Activated naive CD8-positive, alpha-beta T cell treated with anti-CD3 and anti-CD28 coated beads, Interleukin-2, amount 50 U/mL, for 16 hours (primary cell): ENCODE measurements around the gene LELP1.
"Not testable (repeated sequence)": the region's sequence is repeated elsewhere in the genome, so short reads cannot be mapped to it uniquely, and the experiment has no call there.

Experiments
- DNase-seq: peaks from one replicate; pipeline ENCODE4 v3.0.0-alpha.2; 2020; ENCODE audit warnings: low read depth, low spot score

LELP1 gene

DNA sequence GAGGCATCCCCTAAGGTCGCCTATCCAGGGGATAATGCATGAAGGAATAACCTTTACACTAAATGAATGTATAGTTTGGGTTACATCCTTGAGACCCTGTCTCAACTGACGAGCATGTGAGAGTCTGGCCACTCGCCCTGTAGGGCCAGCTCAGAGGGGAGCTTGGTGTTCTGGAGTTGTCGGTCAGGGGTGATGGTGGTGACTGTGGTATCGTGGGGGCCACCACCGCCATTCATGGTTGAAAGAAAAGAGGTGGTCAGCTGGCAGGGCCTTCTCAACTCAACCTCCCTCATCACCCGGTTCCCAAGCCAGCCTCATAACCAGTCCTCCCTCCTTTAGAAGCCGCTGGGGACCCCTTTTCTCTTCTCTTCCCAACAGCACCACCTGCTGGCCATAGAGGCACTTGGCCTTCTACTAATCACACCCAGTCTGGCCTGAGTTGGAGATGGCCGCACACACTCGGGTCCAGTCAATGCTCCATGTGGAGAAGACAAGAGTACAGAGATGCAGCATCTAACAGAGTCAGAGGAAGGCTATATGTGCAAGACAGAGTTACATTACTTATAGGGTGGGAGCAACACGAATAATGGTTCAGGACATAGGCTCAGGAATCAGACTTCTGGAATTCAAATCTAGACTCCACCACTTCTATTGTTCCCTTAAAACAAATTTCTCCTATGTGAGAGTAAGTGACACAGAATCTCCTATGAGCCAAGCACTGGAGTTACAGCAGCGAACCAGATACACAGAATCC lies 26.0 kb downstream of the LELP1 start:
- DNase-seq, result not testable (repeated sequence)

DNA sequence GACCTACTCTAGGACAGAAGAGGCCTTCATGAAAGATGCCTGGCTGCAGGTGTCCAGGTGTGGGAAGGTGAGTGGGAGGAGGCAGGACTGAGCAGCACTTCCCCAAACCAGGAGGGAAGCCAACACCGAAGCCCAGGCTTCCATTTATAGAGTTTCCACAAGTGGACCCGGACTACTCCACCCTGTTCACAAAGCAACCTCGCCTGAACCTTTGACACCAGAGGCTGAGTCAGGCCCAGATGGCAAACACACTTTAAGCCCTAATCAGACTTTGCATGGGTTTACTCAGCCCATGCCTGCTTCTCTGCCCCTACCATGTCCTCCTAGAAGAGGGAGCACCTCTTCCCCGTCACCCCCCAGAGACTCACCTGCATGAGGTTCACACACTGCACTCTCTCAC lies 28.1 kb downstream of the LELP1 start:
- DNase-seq, result no peak

DNA sequence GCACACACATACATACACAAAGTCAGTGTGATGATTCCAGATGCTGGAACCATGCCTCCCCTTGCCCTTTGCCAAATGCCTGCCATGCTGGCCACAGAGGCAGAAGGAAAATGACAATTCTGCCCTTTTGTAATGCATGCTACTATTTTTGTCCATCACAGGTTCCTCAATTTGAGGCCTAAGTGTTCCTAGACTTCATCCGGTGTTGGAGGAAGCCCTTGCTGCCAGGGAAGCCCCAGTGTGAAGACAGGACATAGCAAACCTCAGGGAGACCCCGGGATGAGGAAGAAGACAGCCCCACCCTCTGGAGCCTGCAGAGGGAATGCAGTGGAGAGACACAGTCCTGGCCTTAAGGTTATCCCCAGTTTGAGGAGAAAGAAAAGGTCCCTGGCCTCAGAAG lies 28.6 kb downstream of the LELP1 start:
- no peak for DNase-seq

DNA sequence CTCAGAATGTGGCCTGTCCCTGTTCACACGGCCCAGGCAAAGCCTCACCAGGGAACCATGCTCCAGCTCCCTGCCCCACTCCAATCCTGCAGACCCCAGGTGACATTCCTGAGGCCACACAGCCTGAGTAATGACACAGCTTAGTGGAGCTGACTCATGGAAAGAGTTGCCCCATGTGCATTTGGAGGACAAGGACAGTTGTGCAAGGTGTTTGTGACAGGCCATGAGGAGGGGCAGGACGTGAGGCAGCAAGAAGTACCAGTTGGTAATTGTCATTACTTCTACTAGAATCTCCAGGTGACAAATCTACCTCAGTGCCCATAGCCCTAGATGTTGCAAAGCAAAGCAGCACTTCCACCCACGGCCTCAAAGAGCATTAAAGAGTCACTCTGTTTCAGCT lies 29.3 kb downstream of the LELP1 start:
- no peak for DNase-seq

DNA sequence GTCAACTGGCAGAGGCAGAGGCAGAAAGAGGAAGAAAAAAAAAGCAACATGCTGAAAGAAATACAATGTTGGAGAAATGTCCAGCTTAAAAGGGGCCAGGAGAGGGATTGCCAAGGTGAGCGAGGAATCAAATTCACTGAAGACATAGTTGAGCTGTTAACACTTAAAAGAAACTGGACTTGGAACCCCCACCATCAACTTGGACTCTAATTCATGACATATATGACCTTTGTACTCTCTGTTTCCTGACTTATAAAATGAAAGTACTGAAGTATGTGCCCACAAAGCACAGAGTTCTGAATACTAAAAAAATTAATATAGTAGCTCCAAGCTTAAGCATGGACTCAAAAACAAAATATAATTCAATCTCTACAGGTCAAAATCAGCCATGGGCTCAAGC lies 30.2 kb downstream of the LELP1 start:
- DNase-seq, result no peak

DNA sequence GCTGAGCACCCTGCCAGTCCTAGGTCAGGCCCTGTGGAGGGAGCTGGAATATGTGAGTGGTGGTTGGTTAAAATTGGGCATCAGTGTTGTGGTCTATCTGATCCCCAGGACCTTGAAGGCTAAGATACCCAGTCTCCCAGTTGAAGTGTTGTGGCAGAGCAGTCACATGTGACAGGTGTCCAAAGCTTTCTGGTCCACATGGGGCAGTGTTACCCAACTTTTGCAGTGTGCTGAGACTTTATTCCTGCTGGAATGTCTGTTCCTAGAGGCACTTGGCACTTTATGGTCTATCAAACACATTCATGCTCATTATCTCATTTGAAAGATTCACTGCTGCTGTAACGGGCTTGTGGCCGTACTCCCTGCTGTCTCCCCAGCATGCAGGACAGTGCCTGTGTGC lies 35.3 kb downstream of the LELP1 start:
- DNase-seq, result no peak

DNA sequence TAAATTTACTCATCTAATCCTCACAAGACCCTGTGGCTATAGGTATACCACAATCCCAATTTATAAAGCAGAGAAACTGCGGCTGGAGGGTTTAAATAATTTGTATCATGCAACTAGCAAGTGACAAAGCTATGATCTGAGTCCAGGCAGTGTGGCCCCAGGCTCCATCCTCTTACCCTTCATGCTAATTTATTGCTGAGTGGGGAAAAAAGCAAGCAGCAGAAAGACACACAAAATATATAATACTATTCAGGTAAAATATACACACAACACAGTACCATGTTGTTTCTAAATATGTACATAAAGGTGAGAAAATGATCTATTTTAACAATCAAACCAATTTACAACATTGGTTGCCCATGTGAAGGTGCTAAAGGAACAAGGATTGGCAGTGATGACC lies 38.9 kb downstream of the LELP1 start:
- DNase-seq, result no peak

DNA sequence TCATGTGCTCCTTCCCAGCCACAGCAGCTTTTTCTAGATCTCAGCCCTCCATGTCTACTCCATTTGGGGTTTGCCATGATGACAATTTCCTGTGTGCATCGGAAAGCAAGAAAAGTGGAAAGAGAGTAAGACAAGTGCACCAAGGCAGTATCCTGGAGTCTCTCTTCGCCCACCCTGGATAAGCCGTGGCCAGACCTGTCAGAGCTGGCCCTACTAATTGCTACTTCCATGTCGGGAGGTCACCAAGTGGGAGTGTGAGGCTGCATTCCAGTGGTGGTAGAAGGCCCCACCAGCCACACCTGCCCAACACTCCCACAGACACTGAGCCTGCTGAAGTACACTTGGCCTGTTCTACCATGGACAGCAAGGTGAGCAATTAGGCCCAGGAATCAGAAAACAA lies 42.2 kb downstream of the LELP1 start:
- DNase-seq, result no peak

DNA sequence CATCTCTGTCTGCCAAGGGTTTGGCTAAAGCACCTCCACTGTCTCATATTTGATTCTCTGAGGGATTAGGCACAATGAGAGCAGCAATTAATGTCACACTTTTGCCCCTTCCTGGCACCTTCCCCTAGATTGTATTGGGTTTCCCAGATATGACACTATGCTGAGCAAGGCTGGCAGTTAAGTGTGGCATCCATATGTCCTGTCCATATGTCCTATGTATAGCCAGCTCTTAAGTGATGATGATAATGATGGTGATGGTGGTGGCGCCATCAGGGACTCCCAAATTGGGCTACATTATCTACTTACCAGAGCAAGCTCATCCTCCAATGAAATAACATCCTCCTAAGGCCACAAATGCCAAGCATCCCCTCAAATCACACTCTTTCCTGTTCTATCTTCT lies 42.8 kb downstream of the LELP1 start:
- no peak for DNase-seq

DNA sequence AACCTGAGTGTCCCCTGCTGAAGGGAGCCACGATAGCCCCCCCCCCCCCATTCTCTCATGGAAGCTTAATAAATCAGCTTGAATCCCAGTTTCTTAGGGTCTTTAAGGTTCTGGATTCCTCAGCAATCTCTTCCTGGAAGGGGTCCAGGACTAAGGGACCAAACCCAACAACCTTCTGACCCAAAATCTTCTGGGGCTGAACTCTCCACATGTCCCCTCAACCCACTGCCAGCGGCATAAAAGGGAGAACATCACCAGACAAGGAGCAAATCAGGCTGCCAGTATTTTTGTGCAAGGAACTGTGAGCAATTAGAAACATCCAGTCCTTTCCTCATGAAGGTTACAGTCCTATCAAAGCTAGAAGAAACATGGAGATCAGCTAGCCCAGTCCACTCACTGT lies 43.6 kb downstream of the LELP1 start:
- DNase-seq, result no peak

DNA sequence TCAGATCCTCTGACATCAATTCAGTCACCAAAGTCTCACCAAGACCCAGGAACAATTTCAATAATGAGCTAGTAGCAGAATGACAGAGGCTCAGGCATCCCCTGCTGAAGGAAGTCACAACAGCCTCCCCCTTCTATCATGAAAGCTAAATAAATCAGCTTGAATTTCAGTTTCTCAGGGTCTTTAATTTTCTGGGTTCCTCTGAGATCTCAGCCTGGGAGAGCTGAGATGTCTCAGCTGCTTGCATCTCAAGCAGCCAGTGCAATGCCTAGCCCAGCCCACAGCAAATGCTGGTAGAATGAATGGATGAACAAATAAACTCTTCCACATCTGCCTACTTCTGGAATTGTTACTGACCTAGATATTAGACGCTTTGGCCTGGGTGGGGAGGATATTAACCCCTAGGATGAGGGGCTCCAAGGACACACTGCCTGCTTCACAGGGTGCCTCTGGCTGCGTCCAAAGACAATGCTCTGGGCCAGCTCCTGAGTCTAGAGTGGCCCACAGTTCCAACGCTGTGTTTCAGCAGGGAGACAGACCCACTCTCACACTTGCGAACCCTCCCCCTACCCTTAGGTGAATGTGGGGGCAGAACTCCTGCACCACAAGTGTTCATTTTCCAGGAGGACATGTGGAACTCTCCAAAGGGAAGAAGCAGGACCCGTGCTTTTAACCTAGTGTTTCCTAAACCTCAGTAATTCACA lies 45.1 kb downstream of the LELP1 start:
- DNase-seq, result no peak

DNA sequence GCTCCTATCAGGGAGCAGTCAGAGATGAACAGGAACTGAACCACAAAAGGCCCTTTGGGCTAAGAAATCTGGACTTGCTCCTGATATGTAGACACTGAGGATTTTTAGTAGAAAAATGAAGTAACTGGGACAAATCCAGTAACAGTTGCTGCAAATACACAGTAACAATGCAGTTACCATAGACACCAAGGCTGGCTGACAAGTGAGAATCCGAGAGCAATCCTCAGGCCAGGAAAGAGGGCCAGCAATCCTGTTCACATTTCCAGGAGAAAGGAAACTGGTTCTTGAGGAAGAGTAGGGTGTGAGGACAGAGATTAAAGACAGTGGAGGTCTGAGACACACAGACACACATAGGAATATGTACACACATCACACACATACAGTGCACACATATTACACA lies 46.9 kb downstream of the LELP1 start:
- no peak for DNase-seq

DNA sequence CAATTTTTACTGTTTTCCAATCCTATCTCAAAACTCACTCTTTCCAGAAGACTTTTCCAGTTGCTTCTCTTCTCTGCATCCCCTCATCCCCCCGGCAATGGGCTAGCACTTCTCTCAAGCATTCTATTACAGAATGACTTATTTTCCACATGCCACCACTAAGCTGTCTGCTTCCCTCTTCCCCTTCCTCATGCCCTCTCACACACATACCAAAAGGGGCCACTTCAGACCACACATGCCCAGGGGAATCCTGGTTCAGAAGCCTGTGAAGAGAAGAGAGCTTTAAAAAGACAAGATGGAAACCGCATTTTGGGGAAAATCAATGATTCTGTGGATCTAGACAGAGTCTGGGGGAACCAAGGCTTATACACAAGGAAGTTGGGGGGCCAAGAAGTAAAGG lies 47.9 kb downstream of the LELP1 start:
- no peak for DNase-seq

DNA sequence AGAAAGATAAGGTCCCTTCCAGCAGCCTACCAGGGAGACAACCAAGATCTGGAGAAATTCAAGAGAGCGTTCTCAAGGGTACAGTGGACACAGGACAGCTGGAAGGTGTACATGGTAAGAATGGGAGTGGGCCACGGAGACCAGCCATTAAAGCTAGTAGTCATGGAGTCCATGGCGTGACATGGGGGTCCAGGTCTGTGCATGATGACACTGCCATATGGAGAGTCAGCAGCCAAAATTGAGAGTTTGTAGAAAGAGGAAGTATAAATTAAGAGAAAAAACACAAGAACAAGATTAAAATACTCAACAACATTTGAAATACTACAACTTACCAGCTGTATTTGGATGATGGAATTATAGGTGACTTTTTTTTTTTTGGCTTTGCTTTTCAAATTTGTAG lies 48.3 kb downstream of the LELP1 start:
- no peak for DNase-seq

DNA sequence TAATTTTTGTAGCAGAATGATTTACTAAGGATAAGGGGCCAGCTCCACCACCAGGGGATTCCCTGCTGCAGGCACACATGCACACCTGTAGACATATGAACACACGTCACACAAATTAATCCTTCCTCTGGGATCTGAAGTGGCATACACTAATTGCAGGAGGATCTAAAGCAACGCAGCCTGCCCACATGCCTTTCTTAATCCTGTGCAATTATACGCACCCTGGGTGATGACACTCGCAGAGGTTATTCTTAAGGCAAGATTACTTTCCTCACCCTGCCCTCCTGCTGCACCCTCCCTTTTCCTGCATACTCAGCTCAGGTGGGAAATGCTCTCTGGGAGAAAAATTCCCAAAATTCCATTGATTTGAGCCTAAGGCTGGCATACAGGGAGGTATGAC lies 48.8 kb downstream of the LELP1 start:
- no peak for DNase-seq

DNA sequence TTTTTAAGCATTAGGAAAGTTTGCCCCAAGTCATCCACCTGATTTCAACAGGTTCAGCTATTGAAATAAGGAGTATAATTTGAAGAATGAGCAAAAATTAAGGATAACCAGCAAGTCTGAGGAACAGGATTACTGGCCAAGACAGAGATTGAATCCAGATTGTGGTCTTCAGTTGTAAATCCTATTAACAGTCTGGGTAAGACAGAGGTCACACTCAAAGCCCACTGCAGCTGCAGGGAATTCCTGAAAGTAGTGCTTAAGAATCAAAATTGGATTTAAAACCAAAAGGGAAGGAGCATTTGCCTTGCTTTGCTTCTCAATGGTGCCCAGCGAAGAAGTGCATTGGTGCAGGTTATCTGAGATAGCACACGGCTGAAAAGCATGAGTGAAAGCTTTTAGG lies 49.8 kb downstream of the LELP1 start:
- no peak for DNase-seq

DNA sequence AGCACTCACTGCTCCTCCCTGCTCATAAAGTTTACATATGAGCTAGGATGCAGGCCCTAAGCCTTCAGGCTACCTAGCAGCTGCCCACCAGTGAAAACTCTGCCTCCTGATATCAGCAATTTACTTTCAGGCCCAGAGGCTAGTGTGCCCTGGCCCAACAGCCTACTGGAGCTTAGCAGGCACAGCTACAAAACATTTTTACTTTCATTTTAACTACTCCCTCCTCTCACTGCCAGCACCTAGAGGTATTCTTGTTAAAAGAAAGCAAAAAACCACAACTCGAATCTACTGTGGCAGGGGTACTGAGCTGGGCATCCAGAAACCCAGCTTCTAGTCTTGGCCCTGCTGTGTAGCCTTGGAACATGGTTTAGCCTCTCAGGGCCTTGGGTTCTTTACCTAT lies 50.5 kb downstream of the LELP1 start:
- no peak for DNase-seq
